Epithelial cell of esophagus (primary cell): ENCODE data around the gene PKD1L1.
A peak's percentile ranks its signal among the peaks of the same experiment; 100 is the strongest.
"Not testable (repeated sequence)": the region's sequence is repeated elsewhere in the genome, so short reads cannot be mapped to it uniquely, and the experiment has no call there.

Experiments used
- DNase-seq: peaks from one replicate; pipeline ENCODE4 v3.0.0; 2010; ENCODE audit warnings: low read depth
- H3K4me3 ChIP-seq: 2 replicates; pipeline ENCODE4 v1.5.1; 2011; ENCODE audit warnings: mild to moderate bottlenecking, low read length, control low read depth
- CTCF ChIP-seq: IDR thresholded peaks from 2 replicates; pipeline ENCODE4 v1.5.1; 2011; ENCODE audit warnings: low read depth, mild to moderate bottlenecking, low read length, control low read depth, inconsistent platforms; ENCODE audit not compliant: insufficient read depth; ENCODE audit errors: missing control alignments

PKD1L1 gene

GRCh38 chr7:47988496-47989386, 40.5 kb upstream of the PKD1L1 start:
- DNase-seq: peak; percentile 18
- TF ChIP-seq CTCF: peak; percentile 41
- H3K4me3 ChIP-seq: no peak overlapping the region

- TF ChIP-seq CTCF: no peak
- H3K4me3 ChIP-seq: no peak overlapping the region
- DNase-seq: peak; percentile 32
These were observed 34.3 kb upstream of the PKD1L1 start for GRCh38 chr7:47982610-47983009.

- H3K4me3 ChIP-seq, DNase-seq: not testable (repeated sequence)
These were observed 32.4 kb upstream of the PKD1L1 start for GRCh38 chr7:47980648-47981047.

GRCh38 chr7:47979832-47980181, 31.5 kb upstream of the PKD1L1 start:
- peak overlapping the region; percentile 75 for H3K4me3 ChIP-seq
- DNase-seq: no peak
- TF ChIP-seq CTCF: no peak

DNA sequence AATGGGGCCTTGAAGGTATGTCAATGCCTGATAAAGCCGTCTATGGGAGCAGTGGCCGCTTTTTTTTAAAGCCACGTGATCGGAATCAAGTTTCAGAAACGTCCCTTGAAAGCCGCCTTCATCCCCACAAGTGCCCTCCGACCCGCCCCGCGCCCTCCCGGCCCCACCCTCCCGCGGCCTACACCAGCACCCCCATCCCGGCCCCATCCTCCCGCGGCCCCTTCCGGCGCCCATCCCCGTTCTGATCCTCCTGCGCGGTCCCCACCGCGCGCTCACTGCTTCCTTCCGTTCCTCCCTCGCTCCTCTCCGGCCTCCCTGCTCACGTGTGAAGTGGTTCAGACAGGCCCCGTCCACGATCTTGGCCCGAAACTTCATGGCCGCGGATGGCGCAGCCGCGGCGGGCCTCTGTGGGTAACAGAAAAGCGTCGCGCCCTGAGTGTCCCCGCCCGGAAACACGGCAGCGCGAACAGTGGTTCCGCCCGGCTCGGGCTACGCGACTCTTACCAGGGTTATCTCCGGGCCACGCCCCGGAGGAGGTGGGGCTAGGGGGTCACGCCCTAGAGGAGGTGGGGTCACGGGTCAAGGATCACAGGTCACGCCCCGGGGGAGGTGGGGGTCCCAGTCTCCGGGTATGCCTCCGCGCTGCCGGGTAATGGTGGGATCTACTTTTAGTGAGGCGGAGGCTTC, 31.0 kb upstream of the PKD1L1 start, which contains the start of gene HUS1:
Gene HUS1, minus strand, starts transcription at position 471 of the 687 bp plus-strand sequence. Its CDS starts 96 bp downstream, at position 375.
- H3K4me3 ChIP-seq: peak within 1 kb of the TSS; percentile 75
- peak; percentile 84 for DNase-seq
- TF ChIP-seq CTCF: no peak

DNA sequence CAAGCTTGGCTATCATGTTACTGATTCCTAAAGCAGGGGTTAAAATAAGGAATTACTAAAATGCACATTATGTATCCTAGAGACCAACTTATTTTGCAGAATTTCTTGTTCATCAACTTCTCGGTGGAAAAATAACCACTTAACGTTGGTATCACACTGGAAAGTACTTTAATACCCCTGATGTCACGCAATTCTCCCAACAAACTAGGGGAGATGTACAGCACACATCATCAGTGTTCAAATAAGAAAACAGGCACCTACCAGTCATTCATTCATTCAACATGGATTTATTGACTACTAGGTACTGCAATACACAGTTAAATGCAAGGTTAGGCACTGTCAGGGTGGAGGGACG, 30.5 kb upstream of the PKD1L1 start:
- no peak for TF ChIP-seq CTCF
- H3K4me3 ChIP-seq: peak overlapping the region; percentile 75
- no peak for DNase-seq

GRCh38 chr7:47973739-47974138, 25.5 kb upstream of the PKD1L1 start:
- TF ChIP-seq CTCF: no peak
- H3K4me3 ChIP-seq: no peak overlapping the region
- no peak for DNase-seq
